Progenitor cell of endocrine pancreas (in vitro differentiated cells): Measurements from ENCODE around the gene EVC2. TPM values are rescaled to one million over a fixed set of nuclear protein-coding genes. Genes with fewer than 3 reads are reported as not detected.

Experiments
- DNase-seq: peaks from one replicate; pipeline ENCODE4 v3.0.0; 2021; ENCODE audit warnings: low spot score; ENCODE audit not compliant: unreplicated experiment
- H3K27ac Mint-ChIP-seq: 2 replicates; pipeline ENCODE4 v1.8.0; 2021; ENCODE audit warnings: mild to moderate bottlenecking, moderate library complexity, mixed read lengths
- H3K27me3 Mint-ChIP-seq: 2 replicates; pipeline ENCODE4 v1.8.0; 2021; ENCODE audit warnings: mixed read lengths
- H3K36me3 Mint-ChIP-seq: 2 replicates; pipeline ENCODE4 v1.8.0; 2022; ENCODE audit warnings: mixed read lengths; ENCODE audit not compliant: insufficient read depth
- H3K4me1 Mint-ChIP-seq: 2 replicates; pipeline ENCODE4 v1.8.0; 2021; ENCODE audit warnings: low read depth, mixed read lengths
- H3K4me3 Mint-ChIP-seq: 2 replicates; pipeline ENCODE4 v1.8.0; 2021; ENCODE audit warnings: low read depth, mild to moderate bottlenecking, moderate library complexity, mixed read lengths
- H3K9me3 Mint-ChIP-seq: 2 replicates; pipeline ENCODE4 v1.8.0; 2021; ENCODE audit warnings: low read depth, mixed read lengths
- CTCF ChIP-seq: fragments of 200-600 bp; sonication (generic); IDR thresholded peaks from one replicate; pipeline ENCODE4 v1.5.0; 2021; ENCODE audit warnings: antibody characterized with exemption, mild to moderate bottlenecking; ENCODE audit not compliant: unreplicated experiment
- total RNA-seq: library from RNA; stranded (reverse); gene quantifications from 2 replicates; pipeline ENCODE4 v1.2.1, GENCODE V29; 2021

Gene EVC2
- total RNA-seq, 1 donor from 2014 or later: 14.1 TPM

GRCh38 chr4:5721923-5722322 is 13.6 kb upstream of the EVC2 start:
- H3K27me3 Mint-ChIP-seq: no peaks in the 10 kb centered on the region
- peaks cover 7% of the 10 kb centered on the region for H3K9me3 Mint-ChIP-seq
- no peak for TF ChIP-seq CTCF
- DNase-seq: no peak
- peaks cover 13% of the 10 kb centered on the region for H3K4me1 Mint-ChIP-seq
- H3K4me3 Mint-ChIP-seq: no peak overlapping the region
- no peak overlapping the region for H3K27ac Mint-ChIP-seq
- H3K36me3 Mint-ChIP-seq: peaks cover 19% of the 10 kb centered on the region

GRCh38 chr4:5720980-5721379 is 12.6 kb upstream of the EVC2 start:
- peaks cover 20% of the 10 kb centered on the region for H3K4me1 Mint-ChIP-seq
- H3K27ac Mint-ChIP-seq: no peak overlapping the region
- no peaks in the 10 kb centered on the region for H3K27me3 Mint-ChIP-seq
- TF ChIP-seq CTCF: no peak
- H3K9me3 Mint-ChIP-seq: peaks cover 4% of the 10 kb centered on the region
- H3K4me3 Mint-ChIP-seq: no peak overlapping the region
- peaks cover 16% of the 10 kb centered on the region for H3K36me3 Mint-ChIP-seq
- DNase-seq: no peak

GRCh38 chr4:5720157-5720850 is 11.9 kb upstream of the EVC2 start:
- DNase-seq: no peak
- H3K4me3 Mint-ChIP-seq: no peak overlapping the region
- TF ChIP-seq CTCF: no peak
- no peaks in the 10 kb centered on the region for H3K27me3 Mint-ChIP-seq
- H3K27ac Mint-ChIP-seq: no peak overlapping the region
- peaks cover under 1% of the 10 kb centered on the region for H3K9me3 Mint-ChIP-seq
- H3K36me3 Mint-ChIP-seq: peaks cover 10% of the 10 kb centered on the region
- H3K4me1 Mint-ChIP-seq: peaks cover 20% of the 10 kb centered on the region

- no peak for DNase-seq
- peaks cover 20% of the 10 kb centered on the region for H3K4me1 Mint-ChIP-seq
- no peak for TF ChIP-seq CTCF
- no peaks in the 10 kb centered on the region for H3K27me3 Mint-ChIP-seq
- peaks cover 9% of the 10 kb centered on the region for H3K36me3 Mint-ChIP-seq
- H3K4me3 Mint-ChIP-seq: no peak overlapping the region
- no peak overlapping the region for H3K27ac Mint-ChIP-seq
- H3K9me3 Mint-ChIP-seq: peaks cover 5% of the 10 kb centered on the region
Measured at GRCh38 chr4:5719350-5720055, 11.1 kb upstream of the EVC2 start.

GRCh38 chr4:5718411-5718810 is 10.1 kb upstream of the EVC2 start:
- peaks cover 5% of the 10 kb centered on the region for H3K9me3 Mint-ChIP-seq
- peaks cover 20% of the 10 kb centered on the region for H3K4me1 Mint-ChIP-seq
- peaks cover 13% of the 10 kb centered on the region for H3K36me3 Mint-ChIP-seq
- no peaks in the 10 kb centered on the region for H3K27me3 Mint-ChIP-seq
- no peak overlapping the region for H3K4me3 Mint-ChIP-seq
- TF ChIP-seq CTCF: no peak
- no peak for DNase-seq
- H3K27ac Mint-ChIP-seq: no peak overlapping the region
